Thoracic aorta (tissue), 2 donors: Measurements from ENCODE around the gene CD6. TPM values are rescaled to one million over a fixed set of nuclear protein-coding genes. Genes with fewer than 3 reads are reported as not detected.
A peak's percentile ranks its signal among the peaks of the same experiment; 100 is the strongest.

Experiments
- ATAC-seq: fragments of 150-250 bp; one replicate; pipeline ENCODE4 v1.8.0; 2017; ENCODE audit warnings: low read depth; ENCODE audit not compliant: insufficient number of reproducible peaks, low FRiP score
- DNase-seq: peaks from one replicate; pipeline ENCODE4 v3.0.0-alpha.2; 2020; ENCODE audit warnings: low spot score
- H3K27ac ChIP-seq, 2 donors: fragments of 200-600 bp; sonication (generic); 1 replicate in 1 of 2; 2 replicates in 1 of 2; pipeline ENCODE4 v1.5.1; 2016; ENCODE audit warnings: mild to moderate bottlenecking in 2 of 2, moderate library complexity in 2 of 2
- H3K27me3 ChIP-seq: fragments of 200-600 bp; sonication (generic); replicated peaks from 2 replicates; pipeline ENCODE4 v1.6.0; 2016; ENCODE audit warnings: mild to moderate bottlenecking; ENCODE audit not compliant: insufficient read depth
- H3K36me3 ChIP-seq: fragments of 200-600 bp; sonication (generic); one replicate; pipeline ENCODE4 v1.5.1; 2016
- H3K4me1 ChIP-seq, 2 donors: fragments of 200-600 bp; sonication (generic); 1 replicate in 1 of 2; 2 replicates in 1 of 2; pipeline versions ENCODE4 v1.5.1 to v1.6.0; 2016; ENCODE audit warnings: low read depth in 2 of 2, mild to moderate bottlenecking in 1 of 2; ENCODE audit not compliant: control insufficient read depth in 1 of 2
- H3K4me3 ChIP-seq: fragments of 200-600 bp; sonication (generic); 2 replicates; pipeline ENCODE4 v1.5.1; 2016; ENCODE audit warnings: mild to moderate bottlenecking
- H3K9me3 ChIP-seq: fragments of 200-600 bp; sonication (generic); 2 replicates; pipeline ENCODE4 v1.5.1; 2016
- total RNA-seq, 2 donors: library from RNA; depleted of rRNA; stranded (reverse); fragments of >200 nt; gene quantifications; one replicate each; pipeline versions ENCODE4 v1.1.0 to v1.2.3, GENCODE V29; 2016
- TF ChIP-seq, protein P1 (sequence below): fragments of 200-600 bp; sonication (generic); IDR thresholded peaks from one replicate; pipeline ENCODE4 v1.5.1; 2019; ENCODE audit warnings: antibody characterized with exemption

The CD6 gene
- total RNA-seq, 2 donors from 2014 or later: 2.2 to 3.3 TPM

- Histone ChIP-seq H3K27me3 (no peaks in the 10 kb centered on the region), H3K9me3 (no peaks in the 10 kb centered on the region), H3K27ac (no peak overlapping the region), H3K4me1 (no peaks in the 10 kb centered on the region), H3K36me3 (no peaks in the 10 kb centered on the region), H3K4me3 (no peak overlapping the region)
- TF ChIP-seq, protein P1, sequence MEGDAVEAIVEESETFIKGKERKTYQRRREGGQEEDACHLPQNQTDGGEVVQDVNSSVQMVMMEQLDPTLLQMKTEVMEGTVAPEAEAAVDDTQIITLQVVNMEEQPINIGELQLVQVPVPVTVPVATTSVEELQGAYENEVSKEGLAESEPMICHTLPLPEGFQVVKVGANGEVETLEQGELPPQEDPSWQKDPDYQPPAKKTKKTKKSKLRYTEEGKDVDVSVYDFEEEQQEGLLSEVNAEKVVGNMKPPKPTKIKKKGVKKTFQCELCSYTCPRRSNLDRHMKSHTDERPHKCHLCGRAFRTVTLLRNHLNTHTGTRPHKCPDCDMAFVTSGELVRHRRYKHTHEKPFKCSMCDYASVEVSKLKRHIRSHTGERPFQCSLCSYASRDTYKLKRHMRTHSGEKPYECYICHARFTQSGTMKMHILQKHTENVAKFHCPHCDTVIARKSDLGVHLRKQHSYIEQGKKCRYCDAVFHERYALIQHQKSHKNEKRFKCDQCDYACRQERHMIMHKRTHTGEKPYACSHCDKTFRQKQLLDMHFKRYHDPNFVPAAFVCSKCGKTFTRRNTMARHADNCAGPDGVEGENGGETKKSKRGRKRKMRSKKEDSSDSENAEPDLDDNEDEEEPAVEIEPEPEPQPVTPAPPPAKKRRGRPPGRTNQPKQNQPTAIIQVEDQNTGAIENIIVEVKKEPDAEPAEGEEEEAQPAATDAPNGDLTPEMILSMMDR: no peak
- no peak for DNase-seq
- no peak for ATAC-seq
Observed at GRCh38 chr11:60960405-60960804, 11.1 kb upstream of the CD6 start.

DNA sequence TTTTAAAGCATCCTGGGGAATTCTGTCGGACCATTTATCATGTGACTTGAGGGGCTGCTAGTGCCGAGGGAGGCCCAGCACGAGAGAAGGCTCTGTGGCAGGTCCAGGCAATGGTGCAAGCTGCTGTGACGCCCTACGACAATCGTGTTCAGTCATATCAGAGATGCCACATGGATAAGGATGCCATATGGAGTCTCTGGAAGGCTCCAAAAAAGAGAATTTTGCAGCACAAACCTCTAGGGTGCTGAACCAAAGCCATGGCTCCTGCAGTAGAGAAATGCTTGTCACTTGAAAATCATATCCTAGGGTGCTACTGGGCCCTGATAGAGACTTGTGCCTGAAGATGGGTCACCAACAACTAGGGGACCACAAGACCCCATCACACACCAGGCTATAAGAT lies 6.7 kb upstream of the CD6 start:
- Histone ChIP-seq H3K9me3 (no peaks in the 10 kb centered on the region), H3K36me3 (no peaks in the 10 kb centered on the region), H3K27me3 (no peaks in the 10 kb centered on the region), H3K27ac (no peak overlapping the region), H3K4me1 (no peaks in the 10 kb centered on the region), H3K4me3 (no peak overlapping the region)
- ATAC-seq (no peak), DNase-seq (no peak)
- TF ChIP-seq, protein P1: no peak

DNA sequence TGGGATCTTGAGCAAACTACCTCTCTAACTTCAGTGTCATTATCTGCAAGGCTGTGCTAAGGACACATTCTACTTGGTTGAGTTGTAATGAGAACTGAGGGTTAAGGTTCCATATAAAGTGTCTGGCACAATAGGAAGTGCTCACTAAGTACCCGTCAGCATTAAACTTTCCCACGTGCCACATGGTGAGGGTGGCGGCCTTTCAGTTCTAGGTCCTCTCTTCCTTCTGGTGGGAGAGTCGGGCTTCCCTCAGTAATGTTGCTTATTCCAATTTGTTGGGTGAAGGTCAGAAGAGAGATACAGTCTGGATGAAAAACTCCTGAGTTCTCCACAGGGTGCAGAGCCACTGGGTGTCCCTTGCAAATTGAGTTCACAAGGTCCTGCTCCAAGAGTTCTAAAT lies 4.6 kb upstream of the CD6 start:
- Histone ChIP-seq H3K27ac (no peak overlapping the region), H3K36me3 (no peaks in the 10 kb centered on the region), H3K27me3 (no peaks in the 10 kb centered on the region), H3K9me3 (no peaks in the 10 kb centered on the region), H3K4me1 (no peaks in the 10 kb centered on the region), H3K4me3 (no peak overlapping the region)
- DNase-seq (no peak), ATAC-seq (no peak)
- TF ChIP-seq, protein P1: no peak

- Histone ChIP-seq H3K27ac (no peak overlapping the region), H3K4me1 (no peaks in the 10 kb centered on the region), H3K4me3 (no peak overlapping the region), H3K36me3 (no peaks in the 10 kb centered on the region), H3K9me3 (no peaks in the 10 kb centered on the region), H3K27me3 (no peaks in the 10 kb centered on the region)
- TF ChIP-seq, protein P1: no peak
- ATAC-seq: no peak
- DNase-seq: no peak
Observed at GRCh38 chr11:60968223-60968622, 3.3 kb upstream of the CD6 start.

- DNase-seq (no peak), ATAC-seq (no peak)
- Histone ChIP-seq H3K9me3 (no peaks in the 10 kb centered on the region), H3K27me3 (no peaks in the 10 kb centered on the region), H3K4me3 (no peak overlapping the region), H3K36me3 (no peaks in the 10 kb centered on the region), H3K27ac (no peak overlapping the region), H3K4me1 (no peaks in the 10 kb centered on the region)
- TF ChIP-seq, protein P1: peak; percentile 64
Observed at GRCh38 chr11:60970369-60970774, 1.1 kb upstream of the CD6 start.
